Thyroid gland (tissue), 4 donors: Measurements from ENCODE around the gene TP73. TPM values are rescaled to one million over a fixed set of nuclear protein-coding genes. Genes with fewer than 3 reads are reported as not detected.

Source experiments
- DNase-seq, 2 donors: peaks; one replicate each; pipeline ENCODE4 v3.0.0-alpha.2; 2019
- H3K27ac ChIP-seq, 3 donors: fragments of 200-600 bp; sonication (generic); 1 replicate in 2 of 3; 2 replicates in 1 of 3; pipeline ENCODE4 v1.5.1; 2016 to 2019; ENCODE audit warnings: mild to moderate bottlenecking in 1 of 3, moderate library complexity in 1 of 3
- H3K27me3 ChIP-seq: fragments of 200-600 bp; sonication (generic); one replicate; pipeline ENCODE4 v1.5.1; 2019
- H3K36me3 ChIP-seq, 2 donors: fragments of 200-600 bp; sonication (generic); one replicate each; pipeline ENCODE4 v1.5.1; 2016 to 2019
- H3K4me1 ChIP-seq, 2 donors: fragments of 200-600 bp; sonication (generic); one replicate each; pipeline ENCODE4 v1.5.1; 2017 to 2019
- H3K4me3 ChIP-seq, 3 donors: fragments of 200-600 bp; sonication (generic); replicated peaks in 1 of 3; 1 replicate in 2 of 3; 2 replicates in 1 of 3; pipeline ENCODE4 v1.5.1; 2016; ENCODE audit warnings: mild to moderate bottlenecking in 1 of 3
- H3K9me3 ChIP-seq: fragments of 200-600 bp; sonication (generic); one replicate; pipeline ENCODE4 v1.5.1; 2017
- CTCF ChIP-seq, 6 experiments: fragments of 200-600 bp in 3 of 6; fragments of 450-650 bp in 3 of 6; sonication (generic) in 3 of 6; IDR thresholded peaks; one replicate each; pipeline ENCODE4 v1.5.1; 2016 to 2019; ENCODE audit warnings: antibody characterized with exemption in 6 of 6, mild to moderate bottlenecking in 2 of 6, inconsistent platforms in 1 of 6, moderate library complexity in 1 of 6
- POLR2A ChIP-seq, 2 donors: fragments of 450-650 bp; IDR thresholded peaks; one replicate each; pipeline ENCODE4 v1.6.1; 2017; ENCODE audit warnings: antibody characterized with exemption in 2 of 2, mild to moderate bottlenecking in 2 of 2, moderate library complexity in 1 of 2
- WGBS, 2 donors: methylation state at CpG; one replicate each; pipeline ENCODE4 v1.1.5; 2017; 5-methylcytosine and 5-hydroxymethylcytosine counted together
- intact Hi-C: fragments of 100-400 bp; cut with DNase I; formaldehyde crosslinking; loops from one replicate; pipeline ENCODE4 v1.15.1; 2023
- total RNA-seq, 4 donors: library from RNA; depleted of rRNA; stranded (reverse); fragments of >200 nt; gene quantifications; one replicate each; pipeline ENCODE4 v1.2.3, GENCODE V29; 2016

Gene TP73
- total RNA-seq, 4 donors from 2014 or later = 0.33 to 0.49 TPM; not detected in 2

- 93 to 95% methylated on average over 20 of the region's 20 CpGs for WGBS, 2 donors
- intact Hi-C loops = loop anchor here (10.0 kb wide), 1 partner anchor 148 kb away; the partner anchor contains the start of gene LRRC47
- Histone ChIP-seq H3K27ac (no peak overlapping the region), H3K4me3 (no peak overlapping the region), H3K4me1 (peaks cover 22 to 25% of the 10 kb centered on the region in 2 donors), H3K9me3 (no peaks in the 10 kb centered on the region), H3K36me3 (peaks cover 7% of the 10 kb centered on the region in 2 donors), H3K27me3 (peaks cover 11% of the 10 kb centered on the region)
- TF ChIP-seq POLR2A (IDR thresholded peaks at IDR 0.05) = no peak
- TF ChIP-seq CTCF (IDR thresholded peaks at IDR 0.05) = no peak
- no peak for DNase-seq
These were observed 5.7 kb upstream of the TP73 start for GRCh38 chr1:3646596-3646995.

- 4% methylated on average over 21 to 33 of the region's 60 CpGs for WGBS, 2 donors
These were observed 2.7 kb upstream of the TP73 start, which contains the start of gene WRAP73 for GRCh38 chr1:3649342-3650247. WRAP73 (minus strand) TSS chr1:3650103; CDS start chr1:3649999, 104 bp downstream.

GRCh38 chr1:3650248-3651025 lies 1.9 kb upstream of the TP73 start:
- peaks cover 17% of the 10 kb centered on the region for H3K27me3 ChIP-seq
- no peak overlapping the region for H3K27ac ChIP-seq
- no peaks in the 10 kb centered on the region for H3K9me3 ChIP-seq
- H3K4me3 ChIP-seq = peak overlapping the region in 1 of 3 donors; percentile 89
- DNase-seq = no peak
- whole genome bisulfite sequencing, 2 donors = 8 to 10% methylated on average over 35 to 39 of the region's 50 CpGs
- H3K36me3 ChIP-seq = peaks cover 6 to 7% of the 10 kb centered on the region in 2 donors
- intact Hi-C loops = no loop called here
- no peak for TF ChIP-seq CTCF (IDR thresholded peaks at IDR 0.05)
- no peak for TF ChIP-seq POLR2A (IDR thresholded peaks at IDR 0.05)
- peaks cover 27 to 38% of the 10 kb centered on the region in 2 donors for H3K4me1 ChIP-seq

More at GRCh38 chr1:3649342-3650247, 2.7 kb upstream of the TP73 start, which contains the start of gene WRAP73:
- Histone ChIP-seq H3K4me1 (peaks cover 26 to 38% of the 10 kb centered on the region in 2 donors), H3K9me3 (no peaks in the 10 kb centered on the region), H3K36me3 (peaks cover 7% of the 10 kb centered on the region in 2 donors), H3K27me3 (peaks cover 17% of the 10 kb centered on the region), H3K27ac (peak within 1 kb of the TSS in 1 of 3 donors; percentile 50), H3K4me3 (peak within 1 kb of the TSS; percentile 53 to 89 (median 84))
- TF ChIP-seq CTCF (IDR thresholded peaks at IDR 0.05) (no peak), POLR2A (IDR thresholded peaks at IDR 0.05) (peak in 1 of 2 donors; percentile 85)
- intact Hi-C loops = loop anchor here (10.0 kb wide), 1 partner anchor 145 kb away; the partner anchor contains the start of gene LRRC47
- peak; percentile 90 for DNase-seq

GRCh38 chr1:3651026-3651929 lies 1.0 kb upstream of the TP73 start:
- intact Hi-C loops = no loop called here
- DNase-seq = no peak
- H3K27me3 ChIP-seq = peaks cover 17% of the 10 kb centered on the region
- no peaks in the 10 kb centered on the region for H3K9me3 ChIP-seq
- no peak for TF ChIP-seq CTCF (IDR thresholded peaks at IDR 0.05)
- TF ChIP-seq POLR2A (IDR thresholded peaks at IDR 0.05) = no peak
- no peak overlapping the region for H3K4me3 ChIP-seq
- H3K4me1 ChIP-seq = peaks cover 31 to 38% of the 10 kb centered on the region in 2 donors
- H3K36me3 ChIP-seq = peaks cover 2 to 5% of the 10 kb centered on the region in 2 donors
- WGBS, 2 donors = 5 to 12% methylated on average over 19 to 28 of the region's 83 CpGs
- H3K27ac ChIP-seq = no peak overlapping the region
